ENCODE results near the gene TRIM40.

DNA sequence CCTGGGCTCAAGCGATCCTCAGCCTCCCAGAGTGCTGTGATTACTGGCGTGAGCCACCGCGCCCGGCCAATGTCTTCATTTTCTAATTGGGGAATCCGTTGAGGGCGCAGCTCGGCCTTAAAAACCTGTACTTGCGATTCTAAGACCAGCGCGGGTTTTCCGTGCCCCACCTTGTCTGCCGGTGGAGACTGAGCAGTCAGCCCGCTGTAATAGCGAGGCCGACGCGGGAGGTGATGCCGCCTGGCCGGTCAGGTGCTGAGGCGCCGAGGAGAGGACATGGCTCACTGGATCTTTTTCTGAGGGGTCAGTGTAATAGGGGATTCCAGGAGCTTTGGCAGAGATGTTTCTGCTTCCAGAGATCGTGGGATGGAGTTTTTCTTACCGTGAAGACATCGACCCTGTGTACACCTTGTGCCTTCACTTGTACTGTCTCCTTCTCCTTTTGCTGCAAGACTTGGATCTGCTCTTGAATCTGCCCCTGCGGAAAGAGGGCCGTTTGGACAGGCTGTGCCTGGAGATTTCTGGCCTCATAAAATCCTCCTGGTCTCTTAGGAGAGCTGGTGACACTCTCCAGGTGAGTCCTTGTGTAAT lies 24.6 kb upstream of the TRIM40 start:
- TF ChIP-seq CTCF (IDR thresholded peaks at IDR 0.05): no peak
- no peak for TF ChIP-seq ZFX (IDR thresholded peaks at IDR 0.05; ENCODE audit: borderline replicate concordance)
